ENCODE data around the gene FRY.

Gene FRY

DNA sequence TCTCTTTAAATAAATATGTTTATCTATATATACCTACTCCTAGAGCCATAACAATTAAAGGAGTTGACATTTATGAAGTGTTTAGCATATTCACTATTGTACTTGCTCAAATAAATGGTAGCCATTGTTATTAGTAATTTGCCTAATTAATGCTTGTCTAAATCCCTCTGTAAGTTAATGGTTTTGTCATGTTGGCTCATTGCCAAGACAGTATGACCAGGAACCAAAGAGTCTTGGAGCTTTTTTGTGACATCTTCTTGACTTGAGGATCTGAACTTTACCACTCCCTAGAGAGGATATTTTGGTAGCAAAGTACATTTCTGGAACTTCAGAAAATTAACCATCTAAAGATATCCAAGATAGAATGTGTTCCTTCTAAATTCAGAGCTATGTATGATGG lies 15.5 kb downstream of the FRY start:
- TF ChIP-seq TAF1 (IDR thresholded peaks at IDR 0.05; ENCODE audit: borderline replicate concordance, insufficient read depth, low read length) (no peak), POLR2AphosphoS5 (IDR thresholded peaks at IDR 0.05; ENCODE audit: low read depth, low read length) (no peak), FOXP2 (optimal IDR thresholded peaks at IDR 0.05; ENCODE audit: borderline replicate concordance, extremely low read depth, extremely low read length, insufficient read depth) (no peak), SIN3A (IDR thresholded peaks at IDR 0.05; ENCODE audit: borderline replicate concordance, insufficient read depth, low read length) (no peak)
- TF ChIP-seq, protein P1, sequence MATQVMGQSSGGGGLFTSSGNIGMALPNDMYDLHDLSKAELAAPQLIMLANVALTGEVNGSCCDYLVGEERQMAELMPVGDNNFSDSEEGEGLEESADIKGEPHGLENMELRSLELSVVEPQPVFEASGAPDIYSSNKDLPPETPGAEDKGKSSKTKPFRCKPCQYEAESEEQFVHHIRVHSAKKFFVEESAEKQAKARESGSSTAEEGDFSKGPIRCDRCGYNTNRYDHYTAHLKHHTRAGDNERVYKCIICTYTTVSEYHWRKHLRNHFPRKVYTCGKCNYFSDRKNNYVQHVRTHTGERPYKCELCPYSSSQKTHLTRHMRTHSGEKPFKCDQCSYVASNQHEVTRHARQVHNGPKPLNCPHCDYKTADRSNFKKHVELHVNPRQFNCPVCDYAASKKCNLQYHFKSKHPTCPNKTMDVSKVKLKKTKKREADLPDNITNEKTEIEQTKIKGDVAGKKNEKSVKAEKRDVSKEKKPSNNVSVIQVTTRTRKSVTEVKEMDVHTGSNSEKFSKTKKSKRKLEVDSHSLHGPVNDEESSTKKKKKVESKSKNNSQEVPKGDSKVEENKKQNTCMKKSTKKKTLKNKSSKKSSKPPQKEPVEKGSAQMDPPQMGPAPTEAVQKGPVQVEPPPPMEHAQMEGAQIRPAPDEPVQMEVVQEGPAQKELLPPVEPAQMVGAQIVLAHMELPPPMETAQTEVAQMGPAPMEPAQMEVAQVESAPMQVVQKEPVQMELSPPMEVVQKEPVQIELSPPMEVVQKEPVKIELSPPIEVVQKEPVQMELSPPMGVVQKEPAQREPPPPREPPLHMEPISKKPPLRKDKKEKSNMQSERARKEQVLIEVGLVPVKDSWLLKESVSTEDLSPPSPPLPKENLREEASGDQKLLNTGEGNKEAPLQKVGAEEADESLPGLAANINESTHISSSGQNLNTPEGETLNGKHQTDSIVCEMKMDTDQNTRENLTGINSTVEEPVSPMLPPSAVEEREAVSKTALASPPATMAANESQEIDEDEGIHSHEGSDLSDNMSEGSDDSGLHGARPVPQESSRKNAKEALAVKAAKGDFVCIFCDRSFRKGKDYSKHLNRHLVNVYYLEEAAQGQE (IDR thresholded peaks at IDR 0.05; ENCODE audit: insufficient read depth in 1 of 2, low read depth in 2 of 2, low read length in 2 of 2) = no peak

DNA sequence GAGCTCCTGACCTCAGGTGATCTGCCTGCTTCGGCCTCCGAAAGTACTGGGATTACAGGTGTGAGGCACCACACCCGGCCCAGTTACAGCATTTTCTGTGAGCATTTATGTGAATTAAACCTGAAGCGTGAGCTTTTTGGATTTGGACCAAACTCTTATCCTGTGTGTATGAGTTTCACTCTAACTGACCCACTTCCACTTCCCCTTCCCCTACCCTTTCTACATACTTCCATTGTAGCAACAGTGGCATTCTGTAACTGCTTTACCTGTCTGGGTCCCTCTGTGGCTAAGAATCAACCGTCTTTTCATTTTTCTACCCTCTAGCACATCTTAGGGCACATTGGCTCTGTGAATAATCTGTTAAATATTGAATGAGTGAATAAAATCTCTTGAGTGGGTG lies 16.2 kb downstream of the FRY start:
- TF ChIP-seq, protein P1 (IDR thresholded peaks at IDR 0.05; ENCODE audit: insufficient read depth in 1 of 2, low read depth in 2 of 2, low read length in 2 of 2) = no peak

DNA sequence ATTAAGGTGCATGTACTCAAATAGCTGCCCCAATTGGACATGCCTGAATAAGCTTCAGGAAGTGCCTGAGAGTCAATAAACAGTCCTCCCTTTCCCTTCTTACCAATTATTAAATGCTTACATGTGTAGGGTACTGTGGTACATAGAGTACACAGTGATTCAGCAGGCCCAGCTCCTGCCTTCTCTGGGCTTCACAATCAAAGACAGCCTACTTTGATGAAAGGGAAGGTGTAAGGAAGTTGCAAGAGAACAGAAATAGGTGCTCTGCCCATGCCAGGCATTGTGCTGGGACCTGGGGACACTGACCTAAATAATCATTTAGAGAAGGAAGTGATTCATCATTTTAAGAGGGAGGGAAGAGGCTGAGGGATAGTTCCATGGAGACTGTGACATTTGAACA lies 17.2 kb downstream of the FRY start:
- no peak for TF ChIP-seq TAF1 (IDR thresholded peaks at IDR 0.05; ENCODE audit: borderline replicate concordance, insufficient read depth, low read length)
- TF ChIP-seq, protein P1 (IDR thresholded peaks at IDR 0.05; ENCODE audit: insufficient read depth in 1 of 2, low read depth in 2 of 2, low read length in 2 of 2) = no peak

DNA sequence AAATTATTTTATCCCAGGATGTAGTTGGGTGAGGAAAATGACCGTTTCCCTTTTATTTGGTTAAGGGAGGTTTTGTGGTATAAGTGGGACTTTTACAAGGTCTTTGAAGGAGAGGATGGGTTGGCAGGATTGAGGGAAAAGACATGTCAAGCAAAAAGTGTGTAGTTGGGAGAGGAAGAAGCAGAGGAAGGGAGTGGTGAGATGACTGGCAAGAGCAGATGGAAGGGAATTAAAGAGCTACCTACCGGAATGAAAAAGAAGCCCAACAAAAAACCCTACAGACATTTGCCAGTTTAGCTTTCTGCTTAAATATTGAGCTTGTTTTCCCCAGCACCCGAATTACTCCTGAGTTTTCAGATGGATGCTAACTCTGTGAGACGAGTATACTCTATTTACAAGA lies 19.6 kb downstream of the FRY start:
- no peak for TF ChIP-seq SIN3A (IDR thresholded peaks at IDR 0.05; ENCODE audit: borderline replicate concordance, insufficient read depth, low read length)
- TF ChIP-seq FOXP2 (optimal IDR thresholded peaks at IDR 0.05; ENCODE audit: borderline replicate concordance, extremely low read depth, extremely low read length, insufficient read depth) = no peak
- TF ChIP-seq, protein P1 (IDR thresholded peaks at IDR 0.05; ENCODE audit: insufficient read depth in 1 of 2, low read depth in 2 of 2, low read length in 2 of 2) = no peak

DNA sequence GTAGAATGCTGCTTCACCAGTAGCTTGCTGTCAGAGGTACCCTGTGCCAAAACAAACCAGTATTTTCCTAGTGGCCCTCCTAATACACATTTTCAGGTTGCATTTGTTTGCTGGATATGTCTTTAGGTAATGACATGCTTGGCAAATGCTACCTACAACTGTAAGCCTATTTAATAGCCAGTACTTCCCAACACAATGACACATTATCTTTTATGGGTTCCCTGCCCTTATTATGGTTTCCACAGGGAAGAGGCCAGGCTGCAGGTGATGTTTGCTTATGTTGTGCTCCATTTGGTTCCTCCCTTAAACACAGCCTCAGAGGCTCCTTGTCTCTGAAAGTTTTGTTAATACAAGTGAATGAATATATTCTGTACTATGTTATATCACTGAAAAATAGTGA lies 24.7 kb downstream of the FRY start:
- TF ChIP-seq FOXP2 (optimal IDR thresholded peaks at IDR 0.05; ENCODE audit: borderline replicate concordance, extremely low read depth, extremely low read length, insufficient read depth) (no peak), TAF1 (IDR thresholded peaks at IDR 0.05; ENCODE audit: borderline replicate concordance, insufficient read depth, low read length) (no peak), POLR2AphosphoS5 (IDR thresholded peaks at IDR 0.05; ENCODE audit: low read depth, low read length) (no peak), SIN3A (IDR thresholded peaks at IDR 0.05; ENCODE audit: borderline replicate concordance, insufficient read depth, low read length) (no peak)
- TF ChIP-seq, protein P1 (IDR thresholded peaks at IDR 0.05; ENCODE audit: insufficient read depth in 1 of 2, low read depth in 2 of 2, low read length in 2 of 2) = no peak
